Adipocyte (in vitro differentiated cells): ENCODE results near the gene IGFL4.
A peak's percentile ranks its signal among the peaks of the same experiment; 100 is the strongest.

Source experiments
- DNase-seq: peaks from one replicate; pipeline ENCODE4 v3.0.0-alpha.2; 2015; ENCODE audit warnings: low read depth
- H3K27me3 ChIP-seq: replicated peaks from 2 replicates; pipeline ENCODE4 v1.7.0; 2013; ENCODE audit warnings: mild to moderate bottlenecking, low read length, moderate library complexity; ENCODE audit not compliant: control insufficient read depth, insufficient read depth
- H3K36me3 ChIP-seq: 2 replicates; pipeline ENCODE4 v1.7.0; 2013; ENCODE audit warnings: low read length, mild to moderate bottlenecking, moderate library complexity; ENCODE audit not compliant: control insufficient read depth, insufficient read depth, severe bottlenecking
- H3K4me1 ChIP-seq: 2 replicates; pipeline ENCODE4 v1.7.0; 2013; ENCODE audit warnings: mild to moderate bottlenecking, low read length, moderate library complexity; ENCODE audit not compliant: control insufficient read depth, insufficient read depth
- H3K4me3 ChIP-seq: 2 replicates; pipeline ENCODE4 v1.7.0; 2013; ENCODE audit warnings: mild to moderate bottlenecking, low read length, moderate library complexity
- H3K9ac ChIP-seq: 2 replicates; pipeline ENCODE4 v1.7.0; 2013; ENCODE audit warnings: mild to moderate bottlenecking, low read length, moderate library complexity
- H3K9me3 ChIP-seq: 2 replicates; pipeline ENCODE4 v1.7.0; 2013; ENCODE audit warnings: mild to moderate bottlenecking, low read length, moderate library complexity; ENCODE audit not compliant: control insufficient read depth

Gene IGFL4

GRCh38 chr19:46000491-46001246 is 40.1 kb downstream of the IGFL4 start:
- Histone ChIP-seq H3K36me3 (peaks cover 4% of the 10 kb centered on the region), H3K4me3 (no peak overlapping the region), H3K27me3 (no peaks in the 10 kb centered on the region), H3K9me3 (no peaks in the 10 kb centered on the region), H3K9ac (no peak overlapping the region), H3K4me1 (peaks cover 7% of the 10 kb centered on the region)
- DNase-seq = no peak

GRCh38 chr19:45999653-46000121 is 41.1 kb downstream of the IGFL4 start:
- Histone ChIP-seq H3K4me3 (no peak overlapping the region), H3K9ac (no peak overlapping the region), H3K27me3 (no peaks in the 10 kb centered on the region), H3K9me3 (no peaks in the 10 kb centered on the region), H3K36me3 (peaks cover 4% of the 10 kb centered on the region), H3K4me1 (peaks cover 7% of the 10 kb centered on the region)
- peak; percentile 28 for DNase-seq

- Histone ChIP-seq H3K27me3 (no peaks in the 10 kb centered on the region), H3K36me3 (peaks cover 4% of the 10 kb centered on the region), H3K4me1 (peaks cover 12% of the 10 kb centered on the region), H3K4me3 (no peak overlapping the region), H3K9ac (no peak overlapping the region), H3K9me3 (no peaks in the 10 kb centered on the region)
- DNase-seq = no peak
Measured at GRCh38 chr19:45998834-45999233, 42.0 kb downstream of the IGFL4 start.

DNA sequence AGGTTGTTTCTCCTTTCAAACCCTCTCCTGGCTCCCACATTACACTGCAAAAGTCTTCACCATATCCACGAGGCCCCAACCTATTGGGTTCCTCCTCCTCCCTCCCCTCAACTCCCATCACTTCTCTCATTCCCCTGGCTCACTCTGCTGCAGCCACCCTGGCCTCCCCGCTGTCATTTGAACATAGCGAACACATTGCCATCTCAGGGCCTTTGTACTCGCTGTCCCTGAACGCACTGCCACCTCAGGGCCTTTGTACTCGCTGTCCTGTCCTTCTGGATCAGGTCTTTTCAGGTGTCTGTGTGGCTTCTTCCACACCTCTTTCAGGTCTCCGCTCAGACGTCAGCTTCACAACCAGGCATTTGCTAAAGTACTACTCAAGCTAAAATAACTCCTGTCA is 43.9 kb downstream of the IGFL4 start:
- no peak overlapping the region for H3K9ac ChIP-seq
- H3K4me3 ChIP-seq = no peak overlapping the region
- no peaks in the 10 kb centered on the region for H3K36me3 ChIP-seq
- no peak for DNase-seq
- no peaks in the 10 kb centered on the region for H3K9me3 ChIP-seq
- H3K27me3 ChIP-seq = no peaks in the 10 kb centered on the region
- H3K4me1 ChIP-seq = peaks cover 12% of the 10 kb centered on the region

DNA sequence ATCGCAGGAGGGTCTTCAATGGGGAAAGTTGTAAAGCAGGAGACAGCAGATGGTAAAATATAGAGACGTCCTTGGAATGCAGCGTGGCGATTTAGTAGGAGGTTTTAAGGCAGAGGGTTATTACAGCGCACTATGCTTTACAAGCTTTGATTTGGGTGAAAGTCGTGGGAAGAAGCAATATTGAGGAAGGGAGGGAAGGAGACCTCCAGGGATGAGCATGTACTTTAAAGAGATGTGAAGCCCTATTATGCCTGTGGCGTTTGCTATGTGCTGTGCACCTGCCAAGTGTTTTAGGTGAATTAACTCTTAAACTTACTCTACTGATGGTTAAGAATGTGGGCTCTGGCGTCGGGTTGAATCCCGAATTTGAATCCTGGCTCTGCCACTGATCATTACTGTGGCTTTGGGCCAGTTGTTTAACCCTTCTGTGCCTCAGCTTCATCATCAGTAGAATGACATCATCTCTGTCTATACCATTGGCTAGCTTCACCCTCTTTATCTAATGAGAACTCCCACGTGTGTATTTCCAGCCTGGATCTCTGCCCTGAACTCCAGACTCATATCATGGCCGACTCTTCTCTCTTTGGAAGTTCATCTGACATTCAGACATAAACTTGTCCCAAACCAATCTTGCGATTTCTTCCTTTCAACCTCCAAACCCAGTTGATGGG is 45.0 kb downstream of the IGFL4 start:
- Histone ChIP-seq H3K9ac (peak overlapping the region; percentile 87), H3K9me3 (no peaks in the 10 kb centered on the region), H3K36me3 (no peaks in the 10 kb centered on the region), H3K4me1 (peaks cover 14% of the 10 kb centered on the region), H3K27me3 (no peaks in the 10 kb centered on the region), H3K4me3 (peak overlapping the region; percentile 87)
- peak; percentile 36 for DNase-seq

DNA sequence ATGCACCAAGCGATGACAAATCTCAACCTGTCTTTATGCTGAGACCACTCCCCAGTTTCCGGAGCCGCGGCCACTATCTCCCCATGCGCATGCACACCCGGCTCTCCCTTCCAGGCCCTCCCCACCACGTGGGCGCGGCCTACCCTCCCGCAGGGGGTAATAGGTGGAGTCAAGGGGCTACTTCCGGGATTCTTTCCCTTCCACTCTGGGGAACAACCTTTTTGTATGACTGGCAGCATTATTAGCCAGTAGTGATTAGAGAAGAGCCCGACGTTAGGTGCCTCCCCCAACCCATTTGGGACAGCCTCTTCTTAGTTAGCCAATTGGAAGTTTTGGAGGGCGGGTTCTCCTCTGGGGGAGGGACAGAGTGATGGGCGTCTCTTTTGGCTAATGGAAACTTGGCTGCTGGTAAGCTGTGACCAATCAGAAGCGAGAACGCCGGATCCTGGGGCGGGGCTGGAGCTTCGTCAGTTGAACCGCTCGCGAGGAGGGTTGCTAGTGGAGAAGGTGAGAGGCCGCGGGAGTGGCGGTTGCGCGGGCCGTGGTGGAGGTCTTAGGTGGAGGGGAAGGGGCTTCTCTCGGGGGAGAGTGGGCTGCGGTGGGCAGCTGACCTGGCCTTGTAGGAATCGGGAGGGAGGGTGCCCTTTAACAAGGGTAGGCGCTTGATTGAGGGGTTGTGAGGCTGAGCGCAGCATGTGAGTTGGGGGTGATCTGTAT is 45.6 kb downstream of the IGFL4 start, which contains the start of gene CCDC61:
CCDC61 (plus strand) TSS at position 470 of the 717 bp plus-strand sequence. CDS start 7,552 bp downstream, outside the sequence.
- Histone ChIP-seq H3K9me3 (no peaks in the 10 kb centered on the region), H3K4me3 (peak within 1 kb of the TSS; percentile 87)

GRCh38 chr19:45994456-45994997 is 46.3 kb downstream of the IGFL4 start:
- Histone ChIP-seq H3K9ac (peak overlapping the region; percentile 74), H3K4me3 (peak overlapping the region; percentile 82), H3K4me1 (peaks cover 19% of the 10 kb centered on the region), H3K9me3 (no peaks in the 10 kb centered on the region), H3K27me3 (no peaks in the 10 kb centered on the region), H3K36me3 (no peaks in the 10 kb centered on the region)
- no peak for DNase-seq

More for the DNA sequence above, 45.6 kb downstream of the IGFL4 start, which contains the start of gene CCDC61:
- no peaks in the 10 kb centered on the region for H3K36me3 ChIP-seq
- H3K27me3 ChIP-seq = no peaks in the 10 kb centered on the region
- H3K4me1 ChIP-seq = peaks cover 19% of the 10 kb centered on the region
- peak within 1 kb of the TSS; percentile 87 for H3K9ac ChIP-seq
- peak; percentile 100 for DNase-seq

DNA sequence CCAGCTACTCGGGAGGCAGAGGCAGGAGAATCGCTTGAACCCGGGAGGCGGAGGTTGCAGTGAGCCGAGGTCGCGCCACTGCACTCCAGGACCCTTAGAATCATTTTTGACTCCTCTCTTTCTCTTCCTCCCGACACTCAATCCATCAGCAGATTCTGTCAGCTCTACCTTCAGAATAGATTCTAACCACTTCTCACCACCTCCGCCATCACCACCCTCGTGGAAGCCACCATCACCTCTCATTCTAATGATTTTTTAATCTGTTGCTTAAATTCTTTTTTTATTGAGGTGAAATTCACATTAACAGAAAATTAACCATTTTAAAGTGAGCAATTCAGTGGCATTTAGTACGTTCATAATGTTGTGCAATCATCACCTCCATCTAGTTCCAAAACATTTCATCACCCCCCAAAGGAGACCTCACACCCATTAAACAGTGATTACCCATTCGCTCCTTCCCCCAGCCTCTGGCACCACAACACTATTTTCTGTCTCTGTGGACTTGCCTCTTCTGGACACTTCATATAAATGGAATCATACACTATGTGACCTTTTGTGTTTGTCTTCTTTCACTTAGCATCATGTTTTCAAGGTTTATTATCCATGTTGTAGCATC is 50.6 kb downstream of the IGFL4 start:
- no peak overlapping the region for H3K4me3 ChIP-seq
- no peaks in the 10 kb centered on the region for H3K27me3 ChIP-seq
- no peak overlapping the region for H3K9ac ChIP-seq
- no peak for DNase-seq
- no peaks in the 10 kb centered on the region for H3K36me3 ChIP-seq
- H3K9me3 ChIP-seq = no peaks in the 10 kb centered on the region
- peaks cover 13% of the 10 kb centered on the region for H3K4me1 ChIP-seq
